Measurements from ENCODE around the gene RNF113A.
"Not testable (repeated sequence)": the region's sequence is repeated elsewhere in the genome, so short reads cannot be mapped to it uniquely, and the experiment has no call there.

DNA sequence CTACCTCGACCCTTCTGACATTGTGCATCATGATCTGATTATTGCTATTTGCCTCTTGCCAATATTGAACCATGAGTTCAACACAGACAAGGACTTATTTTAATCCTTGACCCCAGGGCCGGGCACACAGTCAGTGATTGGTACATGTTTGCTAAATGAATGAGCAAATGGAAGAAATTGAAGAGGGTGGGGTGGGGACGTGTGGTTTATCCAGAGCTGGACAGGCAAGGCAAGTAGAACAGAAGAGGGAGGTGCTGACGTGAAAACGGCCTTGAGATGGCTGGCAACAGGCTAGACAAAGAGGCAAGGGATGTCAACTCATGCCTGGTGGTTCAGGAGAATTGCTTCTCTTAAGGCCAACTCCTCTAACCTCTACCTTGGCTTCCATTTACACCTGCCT lies 47.3 kb downstream of the RNF113A start:
- TF ChIP-seq, protein P1, sequence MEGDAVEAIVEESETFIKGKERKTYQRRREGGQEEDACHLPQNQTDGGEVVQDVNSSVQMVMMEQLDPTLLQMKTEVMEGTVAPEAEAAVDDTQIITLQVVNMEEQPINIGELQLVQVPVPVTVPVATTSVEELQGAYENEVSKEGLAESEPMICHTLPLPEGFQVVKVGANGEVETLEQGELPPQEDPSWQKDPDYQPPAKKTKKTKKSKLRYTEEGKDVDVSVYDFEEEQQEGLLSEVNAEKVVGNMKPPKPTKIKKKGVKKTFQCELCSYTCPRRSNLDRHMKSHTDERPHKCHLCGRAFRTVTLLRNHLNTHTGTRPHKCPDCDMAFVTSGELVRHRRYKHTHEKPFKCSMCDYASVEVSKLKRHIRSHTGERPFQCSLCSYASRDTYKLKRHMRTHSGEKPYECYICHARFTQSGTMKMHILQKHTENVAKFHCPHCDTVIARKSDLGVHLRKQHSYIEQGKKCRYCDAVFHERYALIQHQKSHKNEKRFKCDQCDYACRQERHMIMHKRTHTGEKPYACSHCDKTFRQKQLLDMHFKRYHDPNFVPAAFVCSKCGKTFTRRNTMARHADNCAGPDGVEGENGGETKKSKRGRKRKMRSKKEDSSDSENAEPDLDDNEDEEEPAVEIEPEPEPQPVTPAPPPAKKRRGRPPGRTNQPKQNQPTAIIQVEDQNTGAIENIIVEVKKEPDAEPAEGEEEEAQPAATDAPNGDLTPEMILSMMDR (conservative IDR thresholded peaks at IDR 0.05; ENCODE audit: low read depth in 2 of 2): not testable (repeated sequence)
- TF ChIP-seq EZH2 (IDR thresholded peaks at IDR 0.05; ENCODE audit: low read depth, unreplicated experiment); POLR2AphosphoS5 (IDR thresholded peaks at IDR 0.05; ENCODE audit: low read depth); JUNB (IDR thresholded peaks at IDR 0.05; ENCODE audit: unreplicated experiment); EZH2phosphoT487 (IDR thresholded peaks at IDR 0.05; ENCODE audit: unreplicated experiment); CREB1 (CRISPR knock-in tag; IDR thresholded peaks at IDR 0.05; ENCODE audit: low read depth); STAT1 (IDR thresholded peaks at IDR 0.05; ENCODE audit: unreplicated experiment); ZNF114 (CRISPR knock-in tag; IDR thresholded peaks at IDR 0.05): not testable (repeated sequence)
- TF ChIP-seq, protein P2, sequence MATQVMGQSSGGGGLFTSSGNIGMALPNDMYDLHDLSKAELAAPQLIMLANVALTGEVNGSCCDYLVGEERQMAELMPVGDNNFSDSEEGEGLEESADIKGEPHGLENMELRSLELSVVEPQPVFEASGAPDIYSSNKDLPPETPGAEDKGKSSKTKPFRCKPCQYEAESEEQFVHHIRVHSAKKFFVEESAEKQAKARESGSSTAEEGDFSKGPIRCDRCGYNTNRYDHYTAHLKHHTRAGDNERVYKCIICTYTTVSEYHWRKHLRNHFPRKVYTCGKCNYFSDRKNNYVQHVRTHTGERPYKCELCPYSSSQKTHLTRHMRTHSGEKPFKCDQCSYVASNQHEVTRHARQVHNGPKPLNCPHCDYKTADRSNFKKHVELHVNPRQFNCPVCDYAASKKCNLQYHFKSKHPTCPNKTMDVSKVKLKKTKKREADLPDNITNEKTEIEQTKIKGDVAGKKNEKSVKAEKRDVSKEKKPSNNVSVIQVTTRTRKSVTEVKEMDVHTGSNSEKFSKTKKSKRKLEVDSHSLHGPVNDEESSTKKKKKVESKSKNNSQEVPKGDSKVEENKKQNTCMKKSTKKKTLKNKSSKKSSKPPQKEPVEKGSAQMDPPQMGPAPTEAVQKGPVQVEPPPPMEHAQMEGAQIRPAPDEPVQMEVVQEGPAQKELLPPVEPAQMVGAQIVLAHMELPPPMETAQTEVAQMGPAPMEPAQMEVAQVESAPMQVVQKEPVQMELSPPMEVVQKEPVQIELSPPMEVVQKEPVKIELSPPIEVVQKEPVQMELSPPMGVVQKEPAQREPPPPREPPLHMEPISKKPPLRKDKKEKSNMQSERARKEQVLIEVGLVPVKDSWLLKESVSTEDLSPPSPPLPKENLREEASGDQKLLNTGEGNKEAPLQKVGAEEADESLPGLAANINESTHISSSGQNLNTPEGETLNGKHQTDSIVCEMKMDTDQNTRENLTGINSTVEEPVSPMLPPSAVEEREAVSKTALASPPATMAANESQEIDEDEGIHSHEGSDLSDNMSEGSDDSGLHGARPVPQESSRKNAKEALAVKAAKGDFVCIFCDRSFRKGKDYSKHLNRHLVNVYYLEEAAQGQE (IDR thresholded peaks at IDR 0.05; ENCODE audit: unreplicated experiment): not testable (repeated sequence)
- TF ChIP-seq, protein P3, sequence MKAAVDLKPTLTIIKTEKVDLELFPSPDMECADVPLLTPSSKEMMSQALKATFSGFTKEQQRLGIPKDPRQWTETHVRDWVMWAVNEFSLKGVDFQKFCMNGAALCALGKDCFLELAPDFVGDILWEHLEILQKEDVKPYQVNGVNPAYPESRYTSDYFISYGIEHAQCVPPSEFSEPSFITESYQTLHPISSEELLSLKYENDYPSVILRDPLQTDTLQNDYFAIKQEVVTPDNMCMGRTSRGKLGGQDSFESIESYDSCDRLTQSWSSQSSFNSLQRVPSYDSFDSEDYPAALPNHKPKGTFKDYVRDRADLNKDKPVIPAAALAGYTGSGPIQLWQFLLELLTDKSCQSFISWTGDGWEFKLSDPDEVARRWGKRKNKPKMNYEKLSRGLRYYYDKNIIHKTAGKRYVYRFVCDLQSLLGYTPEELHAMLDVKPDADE (IDR thresholded peaks at IDR 0.05): not testable (repeated sequence)
